Body of pancreas (tissue), 4 donors: ENCODE measurements around the gene KCNJ6. TPM values are rescaled to one million over a fixed set of nuclear protein-coding genes. Genes with fewer than 3 reads are reported as not detected.
A peak's percentile ranks its signal among the peaks of the same experiment; 100 is the strongest.

ENCODE experiments used
- ATAC-seq: fragments of 150-250 bp; one replicate; pipeline ENCODE4 v1.9.1; 2016
- DNase-seq, 4 donors: peaks; one replicate each; pipeline ENCODE4 v3.0.0-alpha.2; 2019
- H3K27ac ChIP-seq, 4 donors: fragments of 200-600 bp; sonication (generic); 1 replicate in 3 of 4; 2 replicates in 1 of 4; pipeline versions ENCODE4 v1.5.1 to v1.6.1; 2016 to 2019; ENCODE audit warnings: mild to moderate bottlenecking in 1 of 4, mixed read lengths in 1 of 4, moderate library complexity in 1 of 4
- H3K27me3 ChIP-seq, 2 donors: fragments of 200-600 bp; sonication (generic); one replicate each; pipeline ENCODE4 v1.6.0; 2016; ENCODE audit warnings: mild to moderate bottlenecking in 1 of 2
- H3K36me3 ChIP-seq, 2 donors: fragments of 200-600 bp; sonication (generic); replicated peaks in 1 of 2; 2 replicates each; pipeline ENCODE4 v1.5.1; 2016; ENCODE audit warnings: low read depth in 2 of 2; ENCODE audit not compliant: insufficient read depth in 1 of 2
- H3K4me1 ChIP-seq: fragments of 200-600 bp; sonication (generic); one replicate; pipeline ENCODE4 v1.6.0; 2016
- H3K4me3 ChIP-seq, 2 donors: fragments of 200-600 bp; sonication (generic); 1 replicate in 1 of 2; 2 replicates in 1 of 2; pipeline ENCODE4 v1.5.1; 2016 to 2019
- H3K9me3 ChIP-seq, 3 donors: fragments of 200-600 bp; sonication (generic); 1 replicate in 2 of 3; 2 replicates in 1 of 3; pipeline ENCODE4 v1.5.1; 2016
- POLR2A ChIP-seq, 3 donors: fragments of 450-650 bp; IDR thresholded peaks; one replicate each; pipeline ENCODE4 v1.6.1; 2016; ENCODE audit warnings: antibody characterized with exemption in 3 of 3, mild to moderate bottlenecking in 2 of 3
- WGBS, 2 donors: methylation state at CpG; one replicate each; pipeline ENCODE4 v1.1.5; 2017; 5-methylcytosine and 5-hydroxymethylcytosine counted together
- intact Hi-C: fragments of 100-400 bp; cut with DNase I; formaldehyde crosslinking; loops from one replicate; pipeline ENCODE4 v1.15.1; 2023
- total RNA-seq, 2 donors: library from RNA; depleted of rRNA; stranded (reverse); fragments of >200 nt; gene quantifications; one replicate each; pipeline ENCODE4 v1.1.0, GENCODE V29; 2016
- TF ChIP-seq, protein P1 (sequence below), 7 experiments: fragments of 450-650 bp in 4 of 7; fragments of 200-600 bp in 3 of 7; sonication (generic) in 3 of 7; IDR thresholded peaks; one replicate each; pipeline ENCODE4 v1.5.1; 2016 to 2019; ENCODE audit warnings: antibody characterized with exemption in 7 of 7

Gene KCNJ6, protein sequence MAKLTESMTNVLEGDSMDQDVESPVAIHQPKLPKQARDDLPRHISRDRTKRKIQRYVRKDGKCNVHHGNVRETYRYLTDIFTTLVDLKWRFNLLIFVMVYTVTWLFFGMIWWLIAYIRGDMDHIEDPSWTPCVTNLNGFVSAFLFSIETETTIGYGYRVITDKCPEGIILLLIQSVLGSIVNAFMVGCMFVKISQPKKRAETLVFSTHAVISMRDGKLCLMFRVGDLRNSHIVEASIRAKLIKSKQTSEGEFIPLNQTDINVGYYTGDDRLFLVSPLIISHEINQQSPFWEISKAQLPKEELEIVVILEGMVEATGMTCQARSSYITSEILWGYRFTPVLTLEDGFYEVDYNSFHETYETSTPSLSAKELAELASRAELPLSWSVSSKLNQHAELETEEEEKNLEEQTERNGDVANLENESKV
- under 1 TPM; under 0.01 to 0.78 TPM for total RNA-seq

DNA sequence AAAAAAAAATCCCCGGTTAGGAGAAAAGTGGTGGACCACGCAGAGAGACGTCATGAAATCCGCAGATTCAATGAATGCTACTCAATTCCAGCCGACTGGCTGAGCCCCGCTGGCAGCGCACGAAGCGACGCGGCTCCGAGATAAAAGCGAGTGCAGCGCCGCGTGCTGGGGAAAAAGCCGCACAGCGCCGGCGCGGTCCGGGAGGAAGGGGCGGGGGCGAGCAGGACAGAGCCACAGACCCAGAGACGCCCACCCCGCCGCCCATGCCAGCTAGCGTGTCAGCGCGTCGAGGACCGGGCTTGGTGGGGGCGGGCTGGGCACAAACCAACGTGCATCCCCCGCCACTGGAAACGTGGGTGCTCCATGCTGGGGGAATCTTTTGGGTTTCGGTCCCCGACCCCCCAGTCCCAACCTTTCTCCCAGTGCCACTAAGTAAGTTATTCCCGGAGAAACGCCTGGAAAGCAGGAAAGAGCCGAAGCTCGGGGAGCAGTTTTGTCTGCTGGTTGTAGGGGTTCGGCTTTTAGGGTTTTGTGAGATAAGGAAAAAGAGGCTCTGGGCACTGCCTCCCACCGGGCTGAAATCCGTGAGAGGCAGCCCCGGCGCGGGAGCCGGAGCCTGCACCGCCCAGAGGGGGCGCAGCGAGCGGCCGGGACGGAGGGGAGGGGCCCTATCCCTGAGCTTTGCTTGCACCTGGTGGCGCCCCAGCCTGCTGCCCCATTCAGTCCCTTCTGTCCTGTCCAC, at the start of gene KCNJ6:
KCNJ6 (minus strand) TSS at position 148 of the 742 bp plus-strand sequence. CDS start 75,775 bp downstream, outside the sequence.
- no peak within 1 kb of the TSS for H3K4me3 ChIP-seq
- peaks cover 14% of the 10 kb centered on the region for H3K4me1 ChIP-seq
- ATAC-seq (peak; percentile 55), DNase-seq (peak; percentile 24 to 56 (median 32))
- no peaks in the 10 kb centered on the region for H3K36me3 ChIP-seq
- peaks cover 0 to 10% of the 10 kb centered on the region in 2 donors for H3K27me3 ChIP-seq
- H3K27ac ChIP-seq = no peak within 1 kb of the TSS
- no peak for TF ChIP-seq POLR2A (IDR thresholded peaks at IDR 0.05)
- TF ChIP-seq, protein P1, sequence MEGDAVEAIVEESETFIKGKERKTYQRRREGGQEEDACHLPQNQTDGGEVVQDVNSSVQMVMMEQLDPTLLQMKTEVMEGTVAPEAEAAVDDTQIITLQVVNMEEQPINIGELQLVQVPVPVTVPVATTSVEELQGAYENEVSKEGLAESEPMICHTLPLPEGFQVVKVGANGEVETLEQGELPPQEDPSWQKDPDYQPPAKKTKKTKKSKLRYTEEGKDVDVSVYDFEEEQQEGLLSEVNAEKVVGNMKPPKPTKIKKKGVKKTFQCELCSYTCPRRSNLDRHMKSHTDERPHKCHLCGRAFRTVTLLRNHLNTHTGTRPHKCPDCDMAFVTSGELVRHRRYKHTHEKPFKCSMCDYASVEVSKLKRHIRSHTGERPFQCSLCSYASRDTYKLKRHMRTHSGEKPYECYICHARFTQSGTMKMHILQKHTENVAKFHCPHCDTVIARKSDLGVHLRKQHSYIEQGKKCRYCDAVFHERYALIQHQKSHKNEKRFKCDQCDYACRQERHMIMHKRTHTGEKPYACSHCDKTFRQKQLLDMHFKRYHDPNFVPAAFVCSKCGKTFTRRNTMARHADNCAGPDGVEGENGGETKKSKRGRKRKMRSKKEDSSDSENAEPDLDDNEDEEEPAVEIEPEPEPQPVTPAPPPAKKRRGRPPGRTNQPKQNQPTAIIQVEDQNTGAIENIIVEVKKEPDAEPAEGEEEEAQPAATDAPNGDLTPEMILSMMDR (IDR thresholded peaks at IDR 0.05) = peak in 6 of 7 experiments; percentile 19 to 54 (median 44)
- intact Hi-C loops = no loop called here
- WGBS, 2 donors = 1 to 3% methylated on average over 33 to 56 of the region's 56 CpGs
- no peaks in the 10 kb centered on the region for H3K9me3 ChIP-seq

- Histone ChIP-seq H3K36me3 (no peaks in the 10 kb centered on the region), H3K4me3 (no peak overlapping the region), H3K4me1 (no peaks in the 10 kb centered on the region), H3K9me3 (no peaks in the 10 kb centered on the region), H3K27me3 (no peaks in the 10 kb centered on the region), H3K27ac (no peak overlapping the region)
- intact Hi-C loops = no loop called here
- ATAC-seq = no peak
- no peak for DNase-seq
- 47 to 48% methylated on average over 11 of the region's 11 CpGs for WGBS, 2 donors
- no peak for TF ChIP-seq POLR2A (IDR thresholded peaks at IDR 0.05)
- TF ChIP-seq, protein P1 (IDR thresholded peaks at IDR 0.05) = no peak
These were observed 49.0 kb upstream of the KCNJ6 start for GRCh38 chr21:37965088-37965805.

GRCh38 chr21:37958537-37958936, 42.3 kb upstream of the KCNJ6 start:
- Histone ChIP-seq H3K36me3 (no peaks in the 10 kb centered on the region), H3K27ac (no peak overlapping the region), H3K4me3 (no peak overlapping the region), H3K9me3 (no peaks in the 10 kb centered on the region), H3K27me3 (no peaks in the 10 kb centered on the region), H3K4me1 (no peaks in the 10 kb centered on the region)
- intact Hi-C loops = no loop called here
- ATAC-seq (no peak), DNase-seq (no peak)
- TF ChIP-seq, protein P1 (IDR thresholded peaks at IDR 0.05) = no peak
- TF ChIP-seq POLR2A (IDR thresholded peaks at IDR 0.05) = no peak
- WGBS, 2 donors = 53 to 63% methylated on average over 3 of the region's 3 CpGs

GRCh38 chr21:37956772-37957171, 40.5 kb upstream of the KCNJ6 start:
- Histone ChIP-seq H3K4me3 (no peak overlapping the region), H3K4me1 (no peaks in the 10 kb centered on the region), H3K27ac (no peak overlapping the region), H3K9me3 (no peaks in the 10 kb centered on the region), H3K36me3 (no peaks in the 10 kb centered on the region), H3K27me3 (no peaks in the 10 kb centered on the region)
- TF ChIP-seq POLR2A (IDR thresholded peaks at IDR 0.05) = no peak
- TF ChIP-seq, protein P1 (IDR thresholded peaks at IDR 0.05) = no peak
- ATAC-seq = no peak
- no peak for DNase-seq
- WGBS, 2 donors = 39 to 47% methylated on average over 9 of the region's 9 CpGs
- intact Hi-C loops = no loop called here
